Measurements from ENCODE around the gene HDAC4. TPM values are rescaled to one million over a fixed set of nuclear protein-coding genes. Genes with fewer than 3 reads are reported as not detected.

Gene HDAC4
- total RNA-seq, 1 donor from 2014 or later = 11.8 TPM

DNA sequence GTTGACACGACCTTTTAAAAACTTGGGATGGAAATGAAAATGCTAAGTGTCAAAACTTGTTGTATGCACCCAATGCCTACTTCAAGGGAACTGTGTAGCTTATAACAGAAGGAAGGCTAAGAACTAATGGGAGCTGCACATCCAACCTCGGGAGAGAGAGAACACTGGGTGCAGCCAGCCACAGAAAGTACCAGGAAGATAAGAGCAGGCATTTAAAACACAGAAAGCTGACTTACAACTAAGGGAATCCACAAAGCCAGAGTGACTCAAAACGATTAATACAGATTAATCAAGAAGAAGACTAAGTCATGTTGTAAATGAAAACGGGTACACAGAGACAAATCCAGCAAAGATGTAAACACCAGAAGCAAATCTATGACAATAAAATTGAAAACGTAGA lies 113.4 kb downstream of the HDAC4 start:
- Histone ChIP-seq H3K79me2 (ENCODE audit: insufficient read depth, low read length) (peaks cover 14% of the 10 kb centered on the region), H3K4me1 (ENCODE audit: insufficient read depth, low read length) (peaks cover 15% of the 10 kb centered on the region), H3K36me3 (ENCODE audit: insufficient read depth, low read length) (no peaks in the 10 kb centered on the region), H2AFZ (ENCODE audit: low read depth, low read length) (no peak overlapping the region), H3K27ac (ENCODE audit: low read depth, low read length) (no peak overlapping the region), H3K4me2 (ENCODE audit: low read length) (no peak overlapping the region), H4K20me1 (ENCODE audit: insufficient read depth, low read length) (peaks cover 7% of the 10 kb centered on the region), H3K27me3 (ENCODE audit: insufficient read depth, low read length) (no peaks in the 10 kb centered on the region), H3K9ac (ENCODE audit: low read length) (no peak overlapping the region), H3K4me3 (ENCODE audit: insufficient read depth, low read depth, low read length) (no peak overlapping the region), H3K9me3 (ENCODE audit: insufficient read depth, low read depth, low read length) (no peaks in the 10 kb centered on the region)
- TF ChIP-seq EZH2 (IDR thresholded peaks at IDR 0.05; ENCODE audit: insufficient read depth, low read length) = no peak
- TF ChIP-seq, protein P1, sequence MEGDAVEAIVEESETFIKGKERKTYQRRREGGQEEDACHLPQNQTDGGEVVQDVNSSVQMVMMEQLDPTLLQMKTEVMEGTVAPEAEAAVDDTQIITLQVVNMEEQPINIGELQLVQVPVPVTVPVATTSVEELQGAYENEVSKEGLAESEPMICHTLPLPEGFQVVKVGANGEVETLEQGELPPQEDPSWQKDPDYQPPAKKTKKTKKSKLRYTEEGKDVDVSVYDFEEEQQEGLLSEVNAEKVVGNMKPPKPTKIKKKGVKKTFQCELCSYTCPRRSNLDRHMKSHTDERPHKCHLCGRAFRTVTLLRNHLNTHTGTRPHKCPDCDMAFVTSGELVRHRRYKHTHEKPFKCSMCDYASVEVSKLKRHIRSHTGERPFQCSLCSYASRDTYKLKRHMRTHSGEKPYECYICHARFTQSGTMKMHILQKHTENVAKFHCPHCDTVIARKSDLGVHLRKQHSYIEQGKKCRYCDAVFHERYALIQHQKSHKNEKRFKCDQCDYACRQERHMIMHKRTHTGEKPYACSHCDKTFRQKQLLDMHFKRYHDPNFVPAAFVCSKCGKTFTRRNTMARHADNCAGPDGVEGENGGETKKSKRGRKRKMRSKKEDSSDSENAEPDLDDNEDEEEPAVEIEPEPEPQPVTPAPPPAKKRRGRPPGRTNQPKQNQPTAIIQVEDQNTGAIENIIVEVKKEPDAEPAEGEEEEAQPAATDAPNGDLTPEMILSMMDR (IDR thresholded peaks at IDR 0.05; ENCODE audit: insufficient read depth, low read depth, low read length) = no peak
- H3K27me3 Mint-ChIP-seq (ENCODE audit: low read depth, unreplicated experiment) = peaks cover 3% of the 10 kb centered on the region
- DNase-seq (ENCODE audit: low read depth) = peak; percentile 52
- H3K9me3 Mint-ChIP-seq (ENCODE audit: unreplicated experiment) = no peaks in the 10 kb centered on the region
- no peak for FAIRE-seq
- H3K27ac Mint-ChIP-seq (ENCODE audit: unreplicated experiment) = no peak overlapping the region
- peaks cover 2% of the 10 kb centered on the region for H3K36me3 Mint-ChIP-seq (ENCODE audit: low read depth, unreplicated experiment)
- H3K4me1 Mint-ChIP-seq (ENCODE audit: low read depth, unreplicated experiment) = peaks cover 30% of the 10 kb centered on the region
- no peak overlapping the region for H3K4me3 Mint-ChIP-seq (ENCODE audit: unreplicated experiment)

DNA sequence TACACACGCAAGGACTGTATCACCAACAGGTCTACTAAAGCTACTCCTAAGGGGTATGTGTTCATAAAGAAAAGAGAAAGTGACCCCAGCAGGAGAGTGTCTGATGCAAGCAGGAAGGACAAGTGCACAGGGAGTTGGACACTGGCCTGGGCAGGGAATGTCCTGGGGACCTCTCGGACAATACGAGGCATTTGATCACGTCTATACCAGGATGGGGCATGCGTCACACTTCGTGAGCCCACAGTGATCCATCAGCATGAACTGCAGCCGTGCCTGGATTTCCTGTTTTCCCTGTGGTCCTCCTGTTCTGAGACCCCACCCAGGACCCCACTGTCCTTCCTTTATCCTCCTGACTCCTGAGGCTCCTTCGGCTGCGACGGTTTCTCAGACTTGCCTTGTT lies 113.9 kb downstream of the HDAC4 start:
- Mint-ChIP-seq H3K27me3 (ENCODE audit: low read depth, unreplicated experiment) (no peaks in the 10 kb centered on the region), H3K36me3 (ENCODE audit: low read depth, unreplicated experiment) (peaks cover 2% of the 10 kb centered on the region), H3K4me1 (ENCODE audit: low read depth, unreplicated experiment) (peaks cover 30% of the 10 kb centered on the region), H3K4me3 (ENCODE audit: unreplicated experiment) (no peak overlapping the region), H3K9me3 (ENCODE audit: unreplicated experiment) (no peaks in the 10 kb centered on the region), H3K27ac (ENCODE audit: unreplicated experiment) (no peak overlapping the region)
- no peak overlapping the region for H3K4me2 ChIP-seq (ENCODE audit: low read length)
- no peak for DNase-seq (ENCODE audit: low read depth)
- H3K36me3 ChIP-seq (ENCODE audit: insufficient read depth, low read length) = no peaks in the 10 kb centered on the region
- H3K9ac ChIP-seq (ENCODE audit: low read length) = no peak overlapping the region
- H3K27ac ChIP-seq (ENCODE audit: low read depth, low read length) = no peak overlapping the region
- H4K20me1 ChIP-seq (ENCODE audit: insufficient read depth, low read length) = peaks cover 7% of the 10 kb centered on the region
- no peak overlapping the region for H2AFZ ChIP-seq (ENCODE audit: low read depth, low read length)
- peaks cover 14% of the 10 kb centered on the region for H3K79me2 ChIP-seq (ENCODE audit: insufficient read depth, low read length)
- H3K27me3 ChIP-seq (ENCODE audit: insufficient read depth, low read length) = no peaks in the 10 kb centered on the region
- H3K9me3 ChIP-seq (ENCODE audit: insufficient read depth, low read depth, low read length) = no peaks in the 10 kb centered on the region
- peaks cover 15% of the 10 kb centered on the region for H3K4me1 ChIP-seq (ENCODE audit: insufficient read depth, low read length)
- no peak overlapping the region for H3K4me3 ChIP-seq (ENCODE audit: insufficient read depth, low read depth, low read length)
- no peak for FAIRE-seq
- TF ChIP-seq EZH2 (IDR thresholded peaks at IDR 0.05; ENCODE audit: insufficient read depth, low read length) = no peak
- TF ChIP-seq, protein P1 (IDR thresholded peaks at IDR 0.05; ENCODE audit: insufficient read depth, low read depth, low read length) = no peak

DNA sequence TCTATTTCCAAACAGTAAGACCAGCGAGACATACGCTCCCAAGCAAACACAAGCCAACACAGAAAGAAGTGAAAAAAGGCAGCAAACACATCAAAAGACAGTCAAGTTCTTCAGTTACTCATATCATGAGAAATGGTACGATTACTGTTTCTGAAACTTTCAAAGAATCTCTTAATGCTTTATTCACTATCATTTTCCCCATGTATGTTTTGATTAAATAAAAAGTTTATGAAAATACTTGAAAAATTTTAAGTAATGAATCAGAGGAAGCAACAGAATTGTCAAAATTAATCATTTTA lies 114.9 kb downstream of the HDAC4 start:
- peaks cover 7% of the 10 kb centered on the region for H4K20me1 ChIP-seq (ENCODE audit: insufficient read depth, low read length)
- peaks cover 2% of the 10 kb centered on the region for H3K36me3 Mint-ChIP-seq (ENCODE audit: low read depth, unreplicated experiment)
- FAIRE-seq (no peak), DNase-seq (ENCODE audit: low read depth) (no peak)
- no peak overlapping the region for H3K4me3 Mint-ChIP-seq (ENCODE audit: unreplicated experiment)
- no peaks in the 10 kb centered on the region for H3K9me3 ChIP-seq (ENCODE audit: insufficient read depth, low read depth, low read length)
- no peaks in the 10 kb centered on the region for H3K27me3 Mint-ChIP-seq (ENCODE audit: low read depth, unreplicated experiment)
- no peak overlapping the region for H3K4me3 ChIP-seq (ENCODE audit: insufficient read depth, low read depth, low read length)
- H3K36me3 ChIP-seq (ENCODE audit: insufficient read depth, low read length) = no peaks in the 10 kb centered on the region
- peaks cover 14% of the 10 kb centered on the region for H3K79me2 ChIP-seq (ENCODE audit: insufficient read depth, low read length)
- H3K9me3 Mint-ChIP-seq (ENCODE audit: unreplicated experiment) = no peaks in the 10 kb centered on the region
- H3K27ac Mint-ChIP-seq (ENCODE audit: unreplicated experiment) = no peak overlapping the region
- H3K4me2 ChIP-seq (ENCODE audit: low read length) = peak overlapping the region; percentile 71
- H3K4me1 ChIP-seq (ENCODE audit: insufficient read depth, low read length) = peaks cover 10% of the 10 kb centered on the region
- peaks cover 29% of the 10 kb centered on the region for H3K4me1 Mint-ChIP-seq (ENCODE audit: low read depth, unreplicated experiment)
- no peak overlapping the region for H3K27ac ChIP-seq (ENCODE audit: low read depth, low read length)
- H3K9ac ChIP-seq (ENCODE audit: low read length) = no peak overlapping the region
- H3K27me3 ChIP-seq (ENCODE audit: insufficient read depth, low read length) = no peaks in the 10 kb centered on the region
- TF ChIP-seq, protein P1 (IDR thresholded peaks at IDR 0.05; ENCODE audit: insufficient read depth, low read depth, low read length) = no peak
- TF ChIP-seq EZH2 (IDR thresholded peaks at IDR 0.05; ENCODE audit: insufficient read depth, low read length) = no peak
- no peak overlapping the region for H2AFZ ChIP-seq (ENCODE audit: low read depth, low read length)
